HepG2 (cell line): Measurements from ENCODE around the gene C16orf87. TPM values are rescaled to one million over a fixed set of nuclear protein-coding genes. Genes with fewer than 3 reads are reported as not detected.

Source experiments
- ATF3 ChIP-seq: sonication (generic); formaldehyde crosslinking; IDR thresholded peaks from 2 replicates; pipeline ENCODE4 v1.4.0; 2020; ENCODE audit warnings: missing genetic modification reagents
- CEBPZ ChIP-seq: IDR thresholded peaks from 2 replicates; pipeline ENCODE4 v1.6.1; 2012; ENCODE audit warnings: low read length, improper control_type of control experiment
- DPF2 ChIP-seq: sonication (generic); formaldehyde crosslinking; IDR thresholded peaks from 2 replicates; pipeline ENCODE4 v1.4.0; 2020; ENCODE audit warnings: mild to moderate bottlenecking, low read depth, missing genetic modification reagents, borderline replicate concordance
- FIP1L1 ChIP-seq: fragments of 200-400 bp; formaldehyde crosslinking; IDR thresholded peaks from 2 replicates; pipeline ENCODE4 v1.6.1; 2018; ENCODE audit warnings: low read depth, mild to moderate bottlenecking, low read length, moderate library complexity, borderline replicate concordance; ENCODE audit not compliant: insufficient read depth
- GLI4 ChIP-seq: sonication (generic); formaldehyde crosslinking; IDR thresholded peaks from 2 replicates; pipeline ENCODE4 v1.5.1; 2020; ENCODE audit warnings: missing genetic modification reagents, mild to moderate bottlenecking, moderate library complexity, borderline replicate concordance
- HIC2 ChIP-seq: sonication (generic); formaldehyde crosslinking; IDR thresholded peaks from 2 replicates; pipeline ENCODE4 v1.9.0; 2022; ENCODE audit warnings: low read depth, missing genetic modification reagents
- HNF4A ChIP-seq: sonication (generic); formaldehyde crosslinking; IDR thresholded peaks from 2 replicates; pipeline ENCODE4 v1.4.0; 2020; ENCODE audit warnings: missing genetic modification reagents
- MAF1 ChIP-seq: sonication (generic); formaldehyde crosslinking; IDR thresholded peaks from 2 replicates; pipeline ENCODE4 v1.5.0; 2020; ENCODE audit warnings: missing genetic modification reagents, borderline replicate concordance
- MAFF ChIP-seq: IDR thresholded peaks from 2 replicates; pipeline ENCODE4 v1.6.1; 2011; ENCODE audit warnings: low read depth, low read length, improper control_type of control experiment
- NONO ChIP-seq, 2 experiments: fragments of 450-650 bp in 1 of 2; sonication (generic) in 1 of 2; formaldehyde crosslinking in 1 of 2; IDR thresholded peaks in 1 of 2; conservative IDR thresholded peaks in 1 of 2; 2 replicates each; pipeline versions ENCODE4 v1.6.1 to v1.8.0; 2017 to 2022; ENCODE audit warnings: mild to moderate bottlenecking in 1 of 2, missing genetic modification reagents in 1 of 2, moderate library complexity in 1 of 2
- RNF219 ChIP-seq: sonication (generic); formaldehyde crosslinking; IDR thresholded peaks from 2 replicates; pipeline ENCODE4 v1.5.0; 2020; ENCODE audit warnings: mild to moderate bottlenecking, missing genetic modification reagents
- TARDBP ChIP-seq: sonication (generic); formaldehyde crosslinking; IDR thresholded peaks from 2 replicates; pipeline ENCODE4 v1.8.0; 2022; ENCODE audit warnings: mild to moderate bottlenecking, missing genetic modification reagents
- ZNF207 ChIP-seq: fragments of 450-650 bp; IDR thresholded peaks from 2 replicates; pipeline ENCODE4 v1.6.1; 2016; ENCODE audit warnings: antibody characterized with exemption, borderline replicate concordance
- ZNF362 ChIP-seq: sonication (generic); formaldehyde crosslinking; IDR thresholded peaks from 2 replicates; pipeline ENCODE4 v1.4.0; 2020; ENCODE audit warnings: missing genetic modification reagents, mild to moderate bottlenecking, borderline replicate concordance
- ZNF598 ChIP-seq: sonication (generic); formaldehyde crosslinking; IDR thresholded peaks from 2 replicates; pipeline ENCODE4 v1.5.1; 2020; ENCODE audit warnings: mild to moderate bottlenecking, missing genetic modification reagents, borderline replicate concordance
- ZNF737 ChIP-seq: sonication (generic); formaldehyde crosslinking; IDR thresholded peaks from 2 replicates; pipeline ENCODE4 v1.5.0; 2020; ENCODE audit warnings: missing genetic modification reagents, mild to moderate bottlenecking, borderline replicate concordance
- ZNF766 ChIP-seq: sonication (generic); formaldehyde crosslinking; IDR thresholded peaks from 2 replicates; pipeline ENCODE4 v1.5.0; 2020; ENCODE audit warnings: missing genetic modification reagents, borderline replicate concordance
- ZNF781 ChIP-seq: sonication (generic); formaldehyde crosslinking; IDR thresholded peaks from 2 replicates; pipeline ENCODE4 v1.5.1; 2020; ENCODE audit warnings: borderline replicate concordance, mild to moderate bottlenecking, missing genetic modification reagents; ENCODE audit errors: not compliant biosample characterization
- polyA plus RNA-seq, 8 experiments: library from polyadenylated mRNA; depleted of rRNA in 3 of 8; stranded (reverse) in 7 of 8; unstranded in 1 of 8; fragments of >200 nt; fragmentation: Illumina TruSeq in 4 of 8; extraction: Trizol in 4 of 8; gene quantifications; 2 replicates each; pipeline versions ENCODE4 v1.2.1 to v1.2.3, GENCODE V29; 2011 to 2016; ENCODE audit warnings: low read depth in 4 of 8, missing spikeins in 1 of 8, mixed read lengths in 1 of 8; ENCODE audit not compliant: insufficient read depth in 1 of 8
- total RNA-seq, 5 experiments: library from RNA; depleted of rRNA; stranded (reverse); fragments of >200 nt; fragmentation: Illumina TruSeq; extraction: Trizol; gene quantifications; 2 replicates each; pipeline ENCODE4 v1.2.3, GENCODE V29; 2016; ENCODE audit warnings: low read depth in 1 of 5

The C16orf87 gene
- total and polyA plus RNA-seq, 2 of the 13 experiments (the other 11 are each of a cell fraction or from before 2014, with no cell fraction given): 8.6 to 19.5 TPM

- TF ChIP-seq HIC2 (0 out of 2 replicates have a peak, but pooled peaks have one; percentile 29), GLI4 (CRISPR knock-in tag) (no peak), MAFF (no peak), DPF2 (CRISPR knock-in tag) (no peak), CEBPZ (no peak), MAF1 (CRISPR knock-in tag) (no peak), HNF4A (no peak), ATF3 (CRISPR knock-in tag) (peak; percentile 16; the same call in 1 of the 2 replicates), ZNF737 (CRISPR knock-in tag) (0 out of 2 replicates have a peak, but pooled peaks have one; percentile 48), RNF219 (CRISPR knock-in tag) (no peak), ZNF598 (CRISPR knock-in tag) (0 out of 2 replicates have a peak, but pooled peaks have one; percentile 18), ZNF207 (no peak), ZNF781 (CRISPR knock-in tag) (no peak), NONO (IDR thresholded peaks at IDR 0.05) (no peak), NONO (CRISPR knock-in tag; conservative IDR thresholded peaks at IDR 0.05) (no peak), FIP1L1 (no peak), ZNF766 (CRISPR knock-in tag) (no peak), ZNF362 (no peak), TARDBP (CRISPR knock-in tag) (0 out of 2 replicates have a peak, but pooled peaks have one; percentile 10)
Measured at GRCh38 chr16:46747777-46748651, 83.0 kb downstream of the C16orf87 start, which contains the start of gene MYLK3 (continued).
